Measurements from ENCODE around the gene HDAC9.

GRCh38 chr7:18858232-18858631 lies 362.7 kb downstream of the HDAC9 start:
- TF ChIP-seq EZH2 (IDR thresholded peaks at IDR 0.05): no peak
- no peak for TF ChIP-seq CTCF (IDR thresholded peaks at IDR 0.05 in 2 of 3, conservative IDR thresholded peaks at IDR 0.05 in 1 of 3; ENCODE audit: borderline replicate concordance in 1 of 3, insufficient read depth in 1 of 3, low read depth in 2 of 3, low read length in 2 of 3)
